GM03348 (cell line): ENCODE data around the gene AIG1.
A peak's percentile ranks its signal among the peaks of the same experiment; 100 is the strongest.

Source experiments
- DNase-seq: peaks from one replicate; pipeline ENCODE4 v3.0.0; 2012; ENCODE audit warnings: low spot score

Gene AIG1

GRCh38 chr6:143233554-143234285 is 173.0 kb downstream of the AIG1 start:
- no peak for DNase-seq

- DNase-seq, result no peak
These were observed 174.0 kb downstream of the AIG1 start for GRCh38 chr6:143234734-143235133.

GRCh38 chr6:143236151-143236798 is 175.6 kb downstream of the AIG1 start:
- no peak for DNase-seq

DNA sequence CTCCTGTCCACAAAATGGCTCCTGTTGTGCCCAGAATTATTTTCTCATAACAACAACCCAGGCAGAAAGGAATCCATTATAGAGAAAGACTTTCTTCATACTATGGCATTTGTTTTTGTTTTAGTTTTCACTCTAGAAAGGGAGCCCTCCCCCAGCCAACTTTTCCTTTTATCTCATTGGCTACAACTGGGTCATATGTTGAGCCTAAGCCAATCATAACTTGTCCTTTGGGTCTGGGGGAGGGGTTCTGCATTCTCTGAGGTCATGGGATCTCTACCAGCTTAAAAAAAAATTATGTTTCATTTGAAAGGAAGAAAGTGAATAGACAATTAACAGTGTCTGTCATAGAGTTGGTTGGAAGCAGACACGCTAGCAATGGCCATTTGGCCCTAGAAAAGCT is 177.6 kb downstream of the AIG1 start:
- no peak for DNase-seq

- no peak for DNase-seq
These were observed 180.4 kb downstream of the AIG1 start for GRCh38 chr6:143241111-143241510.

GRCh38 chr6:143241911-143242310 is 181.2 kb downstream of the AIG1 start:
- no peak for DNase-seq

- no peak for DNase-seq
These were observed 183.1 kb downstream of the AIG1 start for GRCh38 chr6:143243786-143244185.

GRCh38 chr6:143245656-143246055 is 185.0 kb downstream of the AIG1 start:
- DNase-seq, result no peak

GRCh38 chr6:143246166-143246775 is 185.6 kb downstream of the AIG1 start:
- DNase-seq, result peak; percentile 25

GRCh38 chr6:143247586-143247985 is 186.9 kb downstream of the AIG1 start:
- no peak for DNase-seq

- DNase-seq, result no peak
These were observed 187.7 kb downstream of the AIG1 start for GRCh38 chr6:143248359-143248758.

- DNase-seq, result no peak
These were observed 190.6 kb downstream of the AIG1 start for GRCh38 chr6:143251288-143251687.

DNA sequence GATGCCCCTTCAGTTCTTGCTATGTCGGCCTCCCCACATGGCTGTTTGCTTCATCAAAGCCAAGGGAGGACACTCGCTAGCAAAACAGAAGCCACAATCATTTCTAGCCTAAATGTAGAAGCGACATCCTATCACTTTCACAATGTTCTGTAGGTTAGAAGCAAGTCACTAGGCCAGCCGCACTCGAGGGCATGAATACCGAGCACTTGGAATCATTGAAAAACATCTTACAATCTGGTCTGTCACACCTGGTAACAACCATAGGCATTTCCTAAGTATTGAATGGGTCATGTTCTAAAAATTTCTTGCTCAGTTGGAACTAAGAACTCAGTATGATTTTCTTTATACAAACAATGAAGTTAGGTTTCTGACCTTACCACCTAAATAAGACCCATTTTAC is 192.3 kb downstream of the AIG1 start:
- DNase-seq, result no peak

DNA sequence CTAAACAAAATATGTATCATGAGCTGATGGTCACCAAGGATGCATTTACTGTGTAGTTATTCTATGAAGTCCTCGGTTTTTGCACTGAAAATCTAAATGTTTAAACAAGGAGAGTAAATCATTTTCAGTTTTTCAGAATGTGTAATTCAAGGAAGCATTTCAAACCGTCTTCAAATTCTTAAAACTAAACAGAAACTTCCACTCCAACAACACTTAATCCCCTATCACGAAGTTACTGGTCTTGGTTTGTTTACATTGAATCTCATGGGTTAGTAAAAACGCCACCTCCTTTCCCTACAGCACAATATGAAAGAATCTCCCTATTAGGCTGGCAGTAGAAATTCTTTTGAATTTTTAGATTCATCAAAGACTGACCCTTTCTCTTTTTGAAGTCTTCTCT is 192.9 kb downstream of the AIG1 start:
- no peak for DNase-seq

DNA sequence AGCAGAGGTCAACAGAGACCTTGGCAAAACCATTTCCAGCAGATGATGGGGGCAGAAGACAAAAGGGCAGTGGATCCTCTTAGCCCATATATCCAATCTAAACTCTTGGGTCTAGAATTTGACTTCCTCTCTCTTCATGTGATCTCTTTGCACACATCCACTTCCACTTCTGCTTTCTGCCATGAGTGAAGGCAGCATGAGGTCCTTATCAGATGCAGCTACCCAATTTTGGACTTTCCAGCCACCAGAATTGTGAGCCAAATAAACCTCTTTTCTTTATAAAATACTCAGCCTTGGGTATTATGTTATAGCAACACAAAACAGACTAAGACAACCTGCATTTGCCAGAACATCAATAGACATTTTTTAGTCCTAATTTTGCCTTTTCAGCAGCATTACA is 198.3 kb downstream of the AIG1 start:
- DNase-seq, result no peak

DNA sequence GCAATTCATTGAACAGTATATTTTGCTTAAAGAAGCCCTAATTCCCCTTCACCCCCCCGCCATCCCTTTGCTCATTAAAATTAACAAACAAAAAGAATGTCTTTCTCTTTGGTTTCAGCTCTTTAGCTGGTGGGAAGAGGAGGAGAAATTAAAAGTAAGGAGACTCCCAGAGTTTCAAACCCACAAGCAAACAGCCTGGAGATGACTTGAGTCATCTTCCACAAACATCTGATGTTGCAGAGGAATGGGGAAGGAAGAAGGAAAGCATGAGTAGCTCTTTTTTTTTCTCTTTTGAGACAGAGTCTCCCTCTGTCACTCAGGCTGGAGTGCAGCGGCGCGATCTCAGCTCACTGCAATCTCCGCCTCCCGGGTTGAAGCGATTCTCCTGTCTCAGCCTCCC is 200.2 kb downstream of the AIG1 start:
- peak; percentile 66 for DNase-seq

GRCh38 chr6:143261899-143262436 is 201.3 kb downstream of the AIG1 start:
- DNase-seq, result no peak

GRCh38 chr6:143262859-143263258 is 202.2 kb downstream of the AIG1 start:
- DNase-seq, result no peak

DNA sequence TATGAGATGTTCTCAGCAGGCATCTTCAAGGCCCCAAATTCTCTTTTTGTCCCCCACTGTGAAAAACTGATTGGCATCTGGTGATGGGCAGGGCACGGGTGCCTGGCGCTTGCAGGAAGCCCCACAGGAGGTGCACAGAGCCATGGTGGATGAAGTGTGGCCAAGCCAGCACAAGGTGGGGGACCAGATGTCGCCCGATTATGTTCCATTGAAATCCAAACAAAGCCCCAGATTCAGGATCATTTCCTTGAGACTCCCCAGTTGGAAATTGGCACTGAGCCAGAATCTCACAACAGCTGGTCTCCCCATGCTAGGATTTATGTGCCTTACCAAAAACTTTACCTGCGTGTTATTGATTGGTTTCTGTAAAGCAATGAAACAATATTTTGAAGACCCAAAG is 203.7 kb downstream of the AIG1 start:
- DNase-seq, result no peak

GRCh38 chr6:143264986-143265764 is 204.5 kb downstream of the AIG1 start:
- DNase-seq, result no peak

DNA sequence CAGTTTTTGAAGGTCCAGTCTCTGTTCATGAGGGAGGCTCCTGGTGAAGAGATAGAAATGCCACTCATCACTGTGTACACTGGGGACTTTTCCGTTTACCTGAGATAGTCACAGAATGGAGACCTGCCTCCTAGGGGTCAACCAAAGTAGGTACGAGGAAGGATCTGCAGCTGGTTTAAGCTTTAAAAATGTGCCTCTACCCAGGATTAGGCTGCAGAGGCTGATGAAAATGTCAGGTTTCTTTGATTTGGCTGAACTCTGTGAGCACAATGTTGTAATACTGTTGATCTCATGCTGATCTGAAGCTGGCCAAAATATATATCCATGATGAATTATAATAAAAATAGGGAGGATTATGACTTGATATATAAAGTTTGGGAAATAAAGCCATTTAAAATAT is 207.1 kb downstream of the AIG1 start:
- DNase-seq, result no peak

DNA sequence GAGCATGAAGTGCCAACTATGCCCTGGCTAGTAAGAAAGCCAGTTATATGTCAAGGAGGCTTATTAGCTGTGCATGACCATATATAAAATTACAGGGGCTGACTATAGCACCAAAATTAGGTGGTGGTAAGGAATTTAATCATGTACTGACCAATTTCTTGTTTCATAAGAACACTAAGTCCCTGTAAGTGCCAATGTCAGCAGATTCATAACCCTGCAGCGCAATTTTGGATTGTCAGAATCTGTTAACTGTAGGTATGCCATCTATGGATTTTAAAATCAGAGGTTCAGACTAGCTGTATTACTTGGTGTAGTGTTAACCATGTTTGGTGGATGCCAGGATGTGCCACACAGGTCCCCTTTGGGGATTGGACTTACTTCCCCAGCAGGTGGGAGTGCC is 207.8 kb downstream of the AIG1 start:
- DNase-seq, result no peak
